Measurements from ENCODE around the gene PSTPIP1.
A peak's percentile ranks its signal among the peaks of the same experiment; 100 is the strongest.

The PSTPIP1 gene

GRCh38 chr15:77001966-77002365 lies 7.0 kb downstream of the PSTPIP1 start:
- no peak for DNase-seq

- no peak for DNase-seq
Measured at GRCh38 chr15:77002436-77002835, 7.5 kb downstream of the PSTPIP1 start.

GRCh38 chr15:77002954-77003912 lies 8.3 kb downstream of the PSTPIP1 start:
- DNase-seq = no peak

- no peak for DNase-seq
Measured at GRCh38 chr15:77004189-77004588, 9.3 kb downstream of the PSTPIP1 start.

- no peak for DNase-seq
Measured at GRCh38 chr15:77009176-77009575, 14.2 kb downstream of the PSTPIP1 start.

GRCh38 chr15:77009646-77010311 lies 14.9 kb downstream of the PSTPIP1 start:
- DNase-seq = no peak

- peak; percentile 13 for DNase-seq
Measured at GRCh38 chr15:77010312-77010686, 15.4 kb downstream of the PSTPIP1 start.

- no peak for DNase-seq
Measured at GRCh38 chr15:77010857-77011256, 15.9 kb downstream of the PSTPIP1 start.

- no peak for DNase-seq
Measured at GRCh38 chr15:77012117-77012712, 17.3 kb downstream of the PSTPIP1 start.

- DNase-seq = no peak
Measured at GRCh38 chr15:77012868-77013267, 17.9 kb downstream of the PSTPIP1 start.

GRCh38 chr15:77013776-77014131 lies 18.8 kb downstream of the PSTPIP1 start:
- no peak for DNase-seq

- DNase-seq = no peak
Measured at GRCh38 chr15:77014132-77015081, 19.5 kb downstream of the PSTPIP1 start.

GRCh38 chr15:77015646-77016320 lies 20.9 kb downstream of the PSTPIP1 start:
- no peak for DNase-seq

GRCh38 chr15:77016321-77016695 lies 21.4 kb downstream of the PSTPIP1 start:
- DNase-seq = no peak

GRCh38 chr15:77017091-77017660 lies 22.2 kb downstream of the PSTPIP1 start:
- DNase-seq = no peak

- DNase-seq = no peak
Measured at GRCh38 chr15:77017761-77018720, 23.1 kb downstream of the PSTPIP1 start.

GRCh38 chr15:77018796-77019505 lies 24.0 kb downstream of the PSTPIP1 start:
- no peak for DNase-seq

- no peak for DNase-seq
Measured at GRCh38 chr15:77019521-77020331, 24.8 kb downstream of the PSTPIP1 start.
